CD1c-positive myeloid dendritic cell (primary cell): Measurements from ENCODE around the gene SLK.
A peak's percentile ranks its signal among the peaks of the same experiment; 100 is the strongest.

Source experiments
- DNase-seq: peaks from one replicate; pipeline ENCODE4 v3.0.0-alpha.2; 2016; ENCODE audit errors: extremely low spot score

The SLK gene

GRCh38 chr10:103966671-103967447, at the start of gene SLK:
Gene SLK, plus strand, starts transcription at chr10:103967140. Its CDS starts 606 bp downstream, at chr10:103967746.
- peak; percentile 95 for DNase-seq

DNA sequence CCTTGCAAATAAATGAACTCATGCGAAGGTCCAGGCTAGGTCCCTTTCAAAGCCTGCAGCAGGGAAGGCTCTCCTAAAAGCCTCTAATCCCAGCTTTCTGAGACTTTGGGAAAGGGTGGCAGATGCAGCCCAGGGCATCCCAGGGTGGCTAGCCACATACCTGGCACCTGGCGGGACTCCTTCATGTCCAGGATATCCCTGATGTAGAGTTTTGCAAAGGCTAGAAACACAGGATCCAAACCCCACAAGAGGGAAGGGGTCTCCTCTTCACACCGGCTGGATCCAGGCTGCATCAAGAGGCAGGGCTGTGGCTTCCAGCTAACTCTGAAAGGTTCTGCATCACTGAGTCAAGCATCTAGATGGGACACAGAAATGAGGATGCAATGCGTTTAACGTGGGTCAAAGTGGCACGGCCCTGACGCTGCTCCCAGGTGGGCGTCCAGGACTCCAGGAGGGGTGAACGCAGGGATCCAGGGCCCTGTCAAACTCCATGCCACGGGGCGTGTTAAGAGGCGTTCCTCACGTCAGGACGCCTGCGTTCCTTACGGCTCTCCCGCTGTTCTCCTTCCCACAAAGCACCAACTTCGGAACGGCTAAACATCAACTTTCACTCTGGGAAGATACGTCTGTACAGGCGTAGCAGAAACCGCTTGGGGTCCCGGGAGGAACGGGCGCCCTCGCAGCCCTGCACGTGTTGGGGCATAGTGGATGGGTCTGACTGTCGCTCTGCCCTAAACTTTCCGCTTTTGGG, 49.5 kb upstream of the SLK start:
- peak; percentile 68 for DNase-seq

- DNase-seq: peak; percentile 98
Measured at GRCh38 chr10:103918053-103918846, 48.7 kb upstream of the SLK start, which contains the start of gene STN1. Gene STN1, minus strand, starts transcription at chr10:103918184. Its CDS starts 590 bp downstream, at chr10:103917594.

GRCh38 chr10:103919648-103920025, 47.3 kb upstream of the SLK start:
- no peak for DNase-seq

DNA sequence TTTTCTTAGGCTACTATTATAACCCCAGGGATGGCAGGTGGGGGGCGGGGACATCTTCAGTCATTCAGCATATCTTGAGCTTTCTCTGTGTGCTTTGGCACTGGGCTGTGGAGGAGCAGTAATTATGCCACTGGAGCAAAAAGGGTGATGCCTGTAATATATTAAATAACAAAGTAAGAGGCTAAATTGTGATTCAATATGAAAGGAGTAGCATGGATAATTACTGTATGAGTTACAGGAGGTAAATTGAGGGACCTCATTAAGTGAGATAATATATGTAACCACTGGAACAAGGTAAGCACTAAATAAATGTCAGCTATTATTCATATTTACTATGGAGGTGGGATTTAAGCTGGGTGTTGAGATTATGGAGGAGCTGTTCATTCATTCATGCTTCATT, 45.7 kb upstream of the SLK start:
- DNase-seq: no peak

GRCh38 chr10:103921750-103922195, 45.2 kb upstream of the SLK start:
- DNase-seq: peak; percentile 53

- no peak for DNase-seq
Measured at GRCh38 chr10:103922659-103923058, 44.3 kb upstream of the SLK start.

DNA sequence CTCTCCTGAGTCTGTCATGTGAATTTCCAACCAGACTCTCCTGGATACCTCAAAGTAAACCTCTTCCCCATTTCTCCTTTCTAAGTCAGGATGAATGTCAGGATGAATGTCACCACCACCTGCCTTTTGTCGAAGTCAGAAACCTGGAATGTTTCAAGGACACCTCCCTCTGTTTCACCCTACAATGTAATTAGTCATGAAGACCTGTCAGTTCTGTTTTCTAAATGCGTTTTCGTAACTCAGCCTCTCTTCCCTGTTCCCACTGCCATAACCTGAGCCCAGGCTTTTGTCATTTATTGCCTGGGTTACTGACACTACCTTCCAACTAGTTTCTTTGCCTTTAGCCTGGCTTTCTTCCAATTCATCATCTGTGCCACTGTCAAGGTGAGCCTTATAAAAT, 43.4 kb upstream of the SLK start:
- DNase-seq: no peak

GRCh38 chr10:103925591-103925990, 41.3 kb upstream of the SLK start:
- DNase-seq: no peak

DNA sequence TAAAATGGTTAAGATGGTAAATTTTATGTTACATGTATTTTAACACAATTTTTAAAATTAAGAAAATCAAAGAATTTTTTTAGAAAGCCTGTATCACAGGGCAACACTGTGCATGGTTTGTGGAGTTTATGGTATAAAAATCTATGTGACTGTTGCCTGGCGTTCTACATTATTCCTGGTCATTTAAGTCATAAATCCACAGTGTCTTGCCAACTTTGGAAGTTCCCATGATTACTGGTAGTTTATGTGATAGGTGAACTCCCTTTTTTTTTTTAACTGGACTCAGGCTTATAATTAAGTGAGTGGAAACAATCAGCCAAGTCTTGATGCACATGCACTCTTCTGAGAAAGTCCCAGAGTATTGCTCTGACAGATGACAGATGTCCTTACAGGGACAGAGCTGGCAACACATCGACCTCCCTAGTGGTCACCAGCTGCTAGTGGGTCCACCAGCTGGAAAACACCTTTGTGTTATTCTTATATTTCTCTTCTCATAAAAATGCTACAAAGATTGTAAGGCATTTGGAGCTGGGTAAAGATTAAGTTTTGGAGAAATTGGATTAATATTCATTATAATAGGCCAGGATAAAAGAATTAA, 40.1 kb upstream of the SLK start:
- no peak for DNase-seq

DNA sequence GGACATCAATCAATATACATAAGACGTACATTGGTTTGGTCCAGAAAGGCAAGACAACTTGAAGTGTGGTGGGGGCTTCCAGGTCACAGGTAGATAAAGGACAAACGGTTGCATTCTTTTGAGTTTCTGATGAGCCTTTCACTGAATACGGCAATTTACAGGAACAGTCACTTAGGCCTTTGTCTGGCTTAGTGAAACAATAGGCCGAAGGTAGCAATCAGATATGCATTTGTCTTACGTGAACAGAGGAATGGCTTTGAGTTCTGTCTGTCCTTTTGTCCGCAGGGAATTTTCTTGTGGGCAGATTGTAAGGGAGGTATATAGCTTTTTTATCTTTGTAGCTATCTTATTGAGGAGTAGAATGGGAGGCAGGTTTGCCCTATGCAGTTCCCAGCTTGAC, 38.2 kb upstream of the SLK start:
- DNase-seq: no peak

DNA sequence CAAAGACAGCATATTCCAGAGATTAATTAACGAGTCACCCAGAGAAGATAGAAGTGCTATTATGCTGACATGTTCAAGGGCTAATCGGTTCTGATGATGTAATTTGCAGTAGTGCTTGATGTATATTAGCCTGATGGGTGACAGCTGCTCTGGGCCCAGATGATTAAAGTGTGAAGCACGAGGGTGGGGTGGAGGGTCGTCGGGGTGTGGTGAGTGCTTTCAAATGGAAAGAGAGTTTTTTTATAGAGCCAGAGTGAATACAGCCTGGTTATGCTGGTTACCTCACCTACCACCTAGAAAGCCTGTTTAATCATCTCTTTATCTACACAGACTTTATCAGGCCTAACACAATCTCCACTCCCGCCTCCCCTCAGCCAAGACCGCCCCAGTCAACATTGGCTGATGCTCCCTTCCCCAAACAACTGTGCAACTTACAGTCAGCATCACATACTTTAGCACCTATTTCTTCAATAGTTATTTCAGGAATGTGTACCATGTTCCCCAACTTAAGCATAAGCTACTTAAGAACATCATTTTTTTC, 37.5 kb upstream of the SLK start:
- DNase-seq: no peak

DNA sequence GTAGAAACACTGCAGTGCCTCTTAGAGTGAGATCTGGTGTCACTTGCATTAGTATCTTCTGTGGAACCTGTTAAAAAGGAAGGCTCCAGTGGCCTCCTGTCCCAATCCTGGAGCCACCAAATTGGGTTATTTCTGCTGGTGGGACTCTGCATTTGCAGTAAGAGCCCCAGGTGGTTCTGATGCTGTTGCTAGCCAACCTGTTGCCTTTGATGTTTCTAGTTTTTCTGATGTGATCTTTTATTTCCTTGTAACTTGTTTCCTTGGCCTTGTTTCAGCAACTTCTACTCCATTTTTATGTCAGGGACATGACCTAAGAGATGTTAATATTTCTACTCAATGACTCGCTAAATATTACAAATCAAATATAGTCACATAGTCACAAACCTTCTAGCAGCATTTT, 36.5 kb upstream of the SLK start:
- DNase-seq: no peak

- no peak for DNase-seq
Measured at GRCh38 chr10:103930881-103931280, 36.1 kb upstream of the SLK start.

DNA sequence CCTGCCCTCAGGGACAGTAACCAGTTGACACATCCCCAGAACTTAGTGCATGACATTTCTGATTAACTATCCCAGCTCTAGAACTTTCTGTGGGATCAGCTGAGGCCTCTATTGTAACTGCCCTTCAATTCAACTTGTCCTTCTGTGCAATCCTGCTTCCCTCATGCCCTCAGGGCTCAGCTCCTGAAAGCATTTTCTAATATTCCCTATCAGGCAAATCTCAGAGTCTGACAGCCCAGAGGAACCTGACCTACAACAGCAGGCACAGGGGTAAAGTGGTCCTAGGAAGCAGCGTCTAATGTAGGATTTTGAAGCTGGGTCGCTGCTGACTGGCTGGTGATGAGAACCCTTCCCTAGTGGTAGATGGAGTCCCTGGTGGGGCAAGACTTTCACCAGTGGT, 35.3 kb upstream of the SLK start:
- no peak for DNase-seq

DNA sequence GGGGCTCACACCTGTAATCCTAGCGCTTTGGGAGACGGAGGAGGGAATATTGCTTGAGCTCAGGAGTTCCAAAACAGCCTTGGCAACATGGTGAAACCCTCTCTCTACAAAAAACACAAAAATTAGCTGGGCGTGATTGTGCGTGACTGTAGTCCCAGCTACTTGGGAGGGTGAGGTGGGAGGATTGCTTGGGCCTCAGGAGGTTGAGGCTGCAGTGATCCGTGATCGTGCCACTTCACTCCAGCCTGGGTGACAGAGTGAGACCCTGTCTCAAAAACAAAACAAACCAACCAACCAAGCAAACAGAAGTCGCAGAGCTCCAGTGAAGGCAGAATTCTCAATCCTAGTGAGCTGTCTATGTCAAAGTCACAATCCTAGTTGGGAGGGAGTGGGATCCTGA, 34.7 kb upstream of the SLK start:
- no peak for DNase-seq

GRCh38 chr10:103932971-103933370, 34.0 kb upstream of the SLK start:
- DNase-seq: no peak

GRCh38 chr10:103933557-103934121, 33.3 kb upstream of the SLK start:
- no peak for DNase-seq

GRCh38 chr10:103934308-103934707, 32.6 kb upstream of the SLK start:
- no peak for DNase-seq

DNA sequence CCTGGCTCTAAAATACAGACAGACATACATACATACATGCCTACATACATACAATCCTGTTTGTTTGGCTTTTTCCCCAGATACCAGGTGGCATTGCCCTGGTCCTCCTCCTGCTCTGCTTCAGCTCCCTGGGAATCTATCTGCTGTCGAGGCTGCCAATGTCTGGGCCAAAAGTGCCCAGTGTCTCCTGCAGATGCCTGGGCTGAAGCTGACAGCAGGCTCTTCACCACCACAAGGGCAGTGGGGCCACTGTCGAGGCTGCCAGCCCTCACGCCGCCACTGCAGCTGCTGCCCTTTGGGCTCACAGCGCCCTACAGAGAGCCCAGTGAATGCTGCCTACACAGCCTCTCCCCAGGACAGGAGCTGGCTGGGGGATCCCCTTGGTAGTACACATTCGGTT, 30.9 kb upstream of the SLK start:
- no peak for DNase-seq

GRCh38 chr10:103939522-103939921, 27.4 kb upstream of the SLK start:
- DNase-seq: no peak
